ENCODE measurements around the gene FOXP1. TPM values are rescaled to one million over a fixed set of nuclear protein-coding genes. Genes with fewer than 3 reads are reported as not detected.
A peak's percentile ranks its signal among the peaks of the same experiment; 100 is the strongest.

The FOXP1 gene
- total and polyA plus RNA-seq, 9 of the 15 experiments (the other 6 are each of a cell fraction or from before 2014, with no cell fraction given) = 7.7 to 34.5 (median 13.7) TPM

DNA sequence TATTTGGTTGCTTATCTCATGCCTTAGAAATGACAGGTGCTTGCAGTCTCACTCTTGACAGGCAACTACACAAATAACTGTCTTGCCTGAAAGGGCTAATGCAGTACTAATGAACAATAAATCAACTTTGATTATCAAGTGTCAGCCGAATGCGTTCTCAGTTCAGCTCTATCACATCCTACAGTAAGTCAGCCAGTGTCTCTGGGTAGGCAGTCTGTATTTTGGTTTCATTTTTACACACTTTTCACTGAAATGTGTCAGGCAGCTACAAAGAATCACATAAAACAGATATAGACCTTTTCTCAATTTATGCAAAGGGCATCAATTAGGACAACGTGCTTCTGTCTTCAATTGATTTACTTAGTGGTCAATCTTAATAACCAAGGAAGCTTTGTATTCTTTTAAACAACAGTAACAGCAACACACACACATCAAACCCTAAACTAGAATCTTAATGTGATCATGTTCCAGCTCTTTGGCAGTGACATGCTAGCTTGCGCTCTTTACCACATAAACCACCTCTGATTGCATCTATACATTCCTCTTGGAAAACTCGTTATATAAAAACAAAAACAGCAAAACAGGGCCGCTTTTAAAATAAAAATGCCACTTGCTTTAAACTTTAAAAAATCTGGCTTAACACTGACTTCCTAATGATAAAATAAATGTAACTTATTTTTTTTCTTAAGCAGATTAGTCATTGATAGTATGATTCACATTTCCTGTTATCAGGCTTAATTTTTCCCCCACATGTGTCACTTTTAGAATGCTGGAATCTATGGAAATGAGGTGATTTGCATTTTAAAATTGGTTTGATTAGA, 520.4 kb downstream of the FOXP1 start:
- Histone ChIP-seq H4K20me1 (replicated peaks; ENCODE audit: control insufficient read depth, insufficient read depth, low read length) (peaks cover 6% of the 10 kb centered on the region; the same call in 1 of the 2 replicates), H3K27me3 (ENCODE audit: control insufficient read depth in 2 of 2, insufficient read depth in 2 of 2, low read length in 2 of 2) (no peaks in the 10 kb centered on the region), H3K9me3 (replicated peaks; ENCODE audit: control insufficient read depth, insufficient read depth, low read depth, low read length) (no peaks in the 10 kb centered on the region), H3K27ac (ENCODE audit: extremely low read depth, low read depth, low read length) (peak overlapping the region; percentile 66; the same call in 1 of the 3 replicates), H3K4me3 (no peak overlapping the region; the same call in 1 of the 2 replicates), H3K9me1 (ENCODE audit: control insufficient read depth, insufficient read depth, low read length) (no peaks in the 10 kb centered on the region), H3K9ac (ENCODE audit: insufficient read depth in 1 of 2, low read depth in 2 of 2, low read length in 2 of 2) (peak overlapping the region in 1 of 2 experiments; percentile 52; a peak in 1 of 4 replicates), H3K79me2 (ENCODE audit: control insufficient read depth, insufficient read depth, low read length) (peaks cover 75% of the 10 kb centered on the region), H3K36me3 (ENCODE audit: control insufficient read depth, insufficient read depth, low read length) (no peaks in the 10 kb centered on the region), H3K4me1 (replicated peaks in 1 of 2; ENCODE audit: control insufficient read depth in 2 of 2, insufficient read depth in 2 of 2, low read length in 2 of 2) (peaks cover 11 to 30% of the 10 kb centered on the region in 2 experiments; a peak in 4 of 5 replicates), H2AFZ (ENCODE audit: low read depth, low read length) (no peak overlapping the region), H3K4me2 (ENCODE audit: insufficient read depth, low read length) (peak overlapping the region; percentile 39)
- ATAC-seq = peak; percentile 5; the same call in 1 of the 3 replicates
- ChIA-PET POLR2A (interaction anchor here (1.3 kb wide), 1 partner anchor 11 kb away, joined by 3 read pairs; no protein-coding TSS in a partner anchor), CTCF (ENCODE audit: low intra/inter-chr PET ratio) (no interaction called here)
- intact Hi-C loops (cut with micrococcal nuclease) (loop anchor here (10.0 kb wide), 1 partner anchor 522 kb away; the partner anchor contains the start of gene FOXP1), in situ Hi-C loops (cut with MboI) (no loop called here)
- BruUV-seq (replicated peaks) = no TSS peak
- DNase-seq (ENCODE audit: extremely low read depth in 1 of 4, low spot score in 3 of 4) = peak in 1 of 4 experiments; percentile 40
- no peak for FAIRE-seq
- 6% methylated on average over 6 of the region's 6 CpGs for WGBS (ENCODE audit: insufficient coverage, low coverage, missing lambda C conversion rate)
- TF ChIP-seq GTF3C2 (IDR thresholded peaks at IDR 0.05; ENCODE audit: borderline replicate concordance, extremely low read depth, insufficient read length) = no peak
- no peak for TF ChIP-seq TAF1 (IDR thresholded peaks at IDR 0.05; ENCODE audit: control insufficient read depth, extremely low read depth, insufficient read depth, low read length, severe bottlenecking)
- TF ChIP-seq TARDBP (IDR thresholded peaks at IDR 0.05) = no peak
- no peak for TF ChIP-seq HNRNPUL1 (IDR thresholded peaks at IDR 0.05; ENCODE audit: low read length)
- no peak for TF ChIP-seq PML (IDR thresholded peaks at IDR 0.05; ENCODE audit: low read length)
- TF ChIP-seq PKNOX1 (IDR thresholded peaks at IDR 0.05) = peak; percentile 86
- no peak for TF ChIP-seq FOXM1 (IDR thresholded peaks at IDR 0.05; ENCODE audit: low read depth)
- TF ChIP-seq FOXM1 (CRISPR knock-in tag; IDR thresholded peaks at IDR 0.05; ENCODE audit: low read depth) = no peak
- TF ChIP-seq FOXK2 (conservative IDR thresholded peaks at IDR 0.05 in 1 of 2, IDR thresholded peaks at IDR 0.05 in 1 of 2; ENCODE audit: low read depth in 2 of 2) = no peak
- TF ChIP-seq, protein P1, sequence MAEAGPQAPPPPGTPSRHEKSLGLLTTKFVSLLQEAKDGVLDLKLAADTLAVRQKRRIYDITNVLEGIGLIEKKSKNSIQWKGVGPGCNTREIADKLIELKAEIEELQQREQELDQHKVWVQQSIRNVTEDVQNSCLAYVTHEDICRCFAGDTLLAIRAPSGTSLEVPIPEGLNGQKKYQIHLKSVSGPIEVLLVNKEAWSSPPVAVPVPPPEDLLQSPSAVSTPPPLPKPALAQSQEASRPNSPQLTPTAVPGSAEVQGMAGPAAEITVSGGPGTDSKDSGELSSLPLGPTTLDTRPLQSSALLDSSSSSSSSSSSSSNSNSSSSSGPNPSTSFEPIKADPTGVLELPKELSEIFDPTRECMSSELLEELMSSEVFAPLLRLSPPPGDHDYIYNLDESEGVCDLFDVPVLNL (CRISPR knock-in tag; IDR thresholded peaks at IDR 0.05; ENCODE audit: low read depth) = no peak
- TF ChIP-seq MYC (IDR thresholded peaks at IDR 0.05; ENCODE audit: low read depth, low read length) = no peak
- no peak for TF ChIP-seq MYC (CRISPR knock-in tag; IDR thresholded peaks at IDR 0.05; ENCODE audit: borderline replicate concordance, low read depth)
- no peak for TF ChIP-seq TAF7 (tag; IDR thresholded peaks at IDR 0.05)
- TF ChIP-seq ARHGAP35 (IDR thresholded peaks at IDR 0.05; ENCODE audit: partially characterized antibody) = no peak
- TF ChIP-seq FOXJ2 (tag; IDR thresholded peaks at IDR 0.05) = no peak
- TF ChIP-seq FOSL1 (tag; conservative IDR thresholded peaks at IDR 0.05) = peak; percentile 59
- no peak for TF ChIP-seq MECOM (CRISPR knock-in tag; IDR thresholded peaks at IDR 0.05)
- TF ChIP-seq HNRNPL (IDR thresholded peaks at IDR 0.05; ENCODE audit: low read depth, low read length) = no peak
